GM12878 (cell line): ENCODE measurements around the gene ARL6IP1. TPM values are rescaled to one million over a fixed set of nuclear protein-coding genes. Genes with fewer than 3 reads are reported as not detected.
A peak's percentile ranks its signal among the peaks of the same experiment; 100 is the strongest.

ENCODE experiments used
- ATAC-seq: fragments of 200-7000 bp; cut with Tn5 transposase; 3 replicates; pipeline ENCODE4 v1.9.1; 2020; ENCODE audit warnings: mild to moderate bottlenecking, moderate library complexity
- BruUV-seq: library from RNA; stranded (reverse); fragments of 400-500 nt; replicated peaks from 2 replicates; lab custom pipeline; 2021; lab: Mats Ljungman, UMichigan
- CTCF ChIA-PET: fragments of 300-600 bp; sonication (Branson Sonifier 250); formaldehyde crosslinking; extraction: SDS; loops from one replicate; lab custom pipeline; 2021; ENCODE audit warnings: inconsistent platforms; lab: Yijun Ruan, JAX
- POLR2A ChIA-PET: fragments of 350-600 bp; formaldehyde crosslinking; extraction: SDS; loops from one replicate; lab custom pipeline; 2021; ENCODE audit warnings: inconsistent platforms; lab: Charles Lee
- RAD21 ChIA-PET: fragments of 300-600 bp; sonication (Branson Sonifier 250); formaldehyde crosslinking; loops from one replicate; lab custom pipeline; 2023; ENCODE audit warnings: antibody characterized with exemption; ENCODE audit not compliant: unreplicated experiment; lab: Charles Lee
- SMC1A ChIA-PET: fragments of 300-600 bp; sonication (Branson Sonifier 250); formaldehyde crosslinking; loops from one replicate; lab custom pipeline; 2023; ENCODE audit not compliant: unreplicated experiment, uncharacterized antibody; lab: Charles Lee
- DNase-seq: peaks from one replicate; pipeline ENCODE4 v3.0.0-alpha.2; 2011; ENCODE audit warnings: low read depth, low spot score
- FAIRE-seq: peaks from 3 replicates; lab custom pipeline; 2011; peaks lifted over from hg19 to GRCh38; lab: Jason Lieb, UNC
- H2AFZ ChIP-seq: 2 replicates; pipeline ENCODE4 v1.6.0; 2011; ENCODE audit warnings: low read depth, low read length, control low read depth; ENCODE audit not compliant: control insufficient read depth
- H3K27ac ChIP-seq: 2 replicates; pipeline ENCODE4 v1.5.1; 2011; ENCODE audit warnings: control low read depth; ENCODE audit not compliant: control insufficient read depth, insufficient read depth
- H3K27me3 ChIP-seq, 2 experiments: replicated peaks in 1 of 2; 2 replicates each; pipeline versions ENCODE4 v1.6.0 to v1.6.1; 2011; ENCODE audit warnings: low read length in 1 of 2; ENCODE audit not compliant: control insufficient read depth in 2 of 2, insufficient read depth in 2 of 2
- H3K36me3 ChIP-seq, 2 experiments: 2 replicates each; pipeline ENCODE4 v1.5.1; 2011; ENCODE audit warnings: low read length in 1 of 2; ENCODE audit not compliant: control insufficient read depth in 2 of 2, insufficient read depth in 2 of 2
- H3K4me1 ChIP-seq: 2 replicates; pipeline ENCODE4 v1.6.1; 2011; ENCODE audit warnings: mild to moderate bottlenecking, low read length, moderate library complexity, mixed read lengths; ENCODE audit not compliant: control insufficient read depth, insufficient read depth
- H3K4me2 ChIP-seq: 2 replicates; pipeline ENCODE4 v1.6.0; 2011; ENCODE audit warnings: control low read depth; ENCODE audit not compliant: control insufficient read depth, insufficient read depth
- H3K4me3 ChIP-seq: fragments of 200-600 bp; sonication (generic); 2 replicates; pipeline ENCODE4 v1.5.1; 2016
- H3K79me2 ChIP-seq: 2 replicates; pipeline ENCODE4 v1.6.0; 2011; ENCODE audit warnings: low read length; ENCODE audit not compliant: control insufficient read depth, insufficient read depth
- H3K9ac ChIP-seq: 2 replicates; pipeline ENCODE4 v1.8.0; 2011; ENCODE audit warnings: low read length, control low read depth, mixed read lengths; ENCODE audit not compliant: control insufficient read depth, insufficient read depth
- H3K9me3 ChIP-seq: replicated peaks from 3 replicates; pipeline ENCODE4 v1.5.1; 2011; ENCODE audit warnings: mild to moderate bottlenecking, low read length; ENCODE audit not compliant: control insufficient read depth, insufficient read depth
- H4K20me1 ChIP-seq: 2 replicates; pipeline ENCODE4 v1.6.0; 2011; ENCODE audit not compliant: control insufficient read depth, insufficient read depth
- CEBPB ChIP-seq, 2 experiments: fragments of 150-350 bp in 1 of 2; IDR thresholded peaks; 2 replicates each; pipeline ENCODE4 v1.6.1; 2012 to 2014; ENCODE audit warnings: low read depth in 2 of 2, low read length in 2 of 2, borderline replicate concordance in 1 of 2, inconsistent platforms in 1 of 2
- CHD1 ChIP-seq: IDR thresholded peaks from 2 replicates; pipeline ENCODE4 v1.6.1; 2012; ENCODE audit warnings: low read depth, low read length, improper control_type of control experiment
- DPF2 ChIP-seq: fragments of 450-650 bp; IDR thresholded peaks from 2 replicates; pipeline ENCODE4 v1.6.1; 2017; ENCODE audit warnings: mild to moderate bottlenecking
- KLF5 ChIP-seq: fragments of 450-650 bp; IDR thresholded peaks from 2 replicates; pipeline ENCODE4 v1.6.1; 2014; ENCODE audit warnings: mild to moderate bottlenecking; ENCODE audit not compliant: partially characterized antibody
- LARP7 ChIP-seq: fragments of 450-650 bp; IDR thresholded peaks from 2 replicates; pipeline ENCODE4 v1.6.1; 2017; ENCODE audit warnings: mild to moderate bottlenecking
- NFXL1 ChIP-seq: fragments of 450-650 bp; IDR thresholded peaks from 2 replicates; pipeline ENCODE4 v1.6.1; 2017; ENCODE audit warnings: antibody characterized with exemption, mild to moderate bottlenecking, borderline replicate concordance
- NR2C1 ChIP-seq: fragments of 450-650 bp; IDR thresholded peaks from 2 replicates; pipeline ENCODE4 v1.6.1; 2017; ENCODE audit warnings: antibody characterized with exemption, mild to moderate bottlenecking, moderate library complexity
- POU2F2 ChIP-seq: IDR thresholded peaks from 3 replicates; pipeline ENCODE4 v1.6.1; 2011; ENCODE audit warnings: low read depth, mild to moderate bottlenecking, low read length, borderline replicate concordance
- RFX5 ChIP-seq: IDR thresholded peaks from 2 replicates; pipeline ENCODE4 v1.6.1; 2011; ENCODE audit warnings: low read depth, low read length, improper control_type of control experiment
- SIN3A ChIP-seq: IDR thresholded peaks from 2 replicates; pipeline ENCODE4 v1.6.1; 2012; ENCODE audit warnings: low read depth, low read length, improper control_type of control experiment
- SREBF1 ChIP-seq: IDR thresholded peaks from 2 replicates; pipeline ENCODE4 v1.6.1; 2012; ENCODE audit warnings: mild to moderate bottlenecking, low read length
- TBL1XR1 ChIP-seq: IDR thresholded peaks from 2 replicates; pipeline ENCODE4 v1.6.1; 2012; ENCODE audit warnings: low read depth, low read length, improper control_type of control experiment
- TCF7 ChIP-seq: IDR thresholded peaks from 2 replicates; pipeline ENCODE4 v1.6.1; 2014; ENCODE audit warnings: antibody characterized with exemption, borderline replicate concordance
- ZBED1 ChIP-seq: IDR thresholded peaks from 2 replicates; pipeline ENCODE4 v1.6.1; 2016; ENCODE audit warnings: borderline replicate concordance
- ZNF24 ChIP-seq: fragments of 450-650 bp; IDR thresholded peaks from 2 replicates; pipeline ENCODE4 v1.6.1; 2017; ENCODE audit warnings: antibody characterized with exemption, mild to moderate bottlenecking
- WGBS: methylation state at CpG from one replicate; pipeline ENCODE4 v1.1.6; 2016; ENCODE audit warnings: low lambda C conversion rate; ENCODE audit not compliant: insufficient replicate concordance, insufficient coverage; ENCODE audit errors: missing lambda C conversion rate; 5-methylcytosine and 5-hydroxymethylcytosine counted together
- in situ Hi-C: fragments of 300-500 bp; cut with MboI; formaldehyde crosslinking; loops from 9 replicates; pipeline ENCODE4 v1.14.3; 2018; ENCODE audit warnings: mixed read lengths
- intact Hi-C: fragments of 100-400 bp; cut with micrococcal nuclease; formaldehyde crosslinking; loops from one replicate; pipeline ENCODE4 v1.14.2; 2022; ENCODE audit not compliant: unreplicated experiment
- polyA plus RNA-seq, 11 experiments: library from polyadenylated mRNA; depleted of rRNA in 4 of 11; unstranded in 6 of 11; stranded (reverse) in 5 of 11; fragments of >200 nt; fragmentation: Nextera tagmentation in 4 of 11; fragmentation: Illumina TruSeq in 1 of 11; extraction: Ambion mirVana in 4 of 11; extraction: Trizol in 1 of 11; gene quantifications; 1 replicate in 1 of 11; 2 replicates in 10 of 11; pipeline versions ENCODE4 v1.2.1 to v1.2.3, GENCODE V29; 2011 to 2016; ENCODE audit warnings: inconsistent platforms in 2 of 11, missing spikeins in 2 of 11, low read depth in 1 of 11
- total RNA-seq, 4 experiments: library from RNA; depleted of rRNA in 3 of 4; stranded (reverse); fragments of >200 nt in 3 of 4; fragmentation: Illumina TruSeq in 1 of 4; extraction: Trizol in 1 of 4; gene quantifications; 2 replicates each; pipeline versions ENCODE4 v1.2.1 to v1.2.3, GENCODE V29; 2013 to 2021
- TF ChIP-seq, protein P1 (sequence below): fragments of 450-650 bp; IDR thresholded peaks from 2 replicates; pipeline ENCODE4 v1.6.1; 2018; ENCODE audit warnings: borderline replicate concordance, mild to moderate bottlenecking; ENCODE audit not compliant: partially characterized antibody
- TF ChIP-seq, protein P2 (sequence below): fragments of 450-650 bp; IDR thresholded peaks from 2 replicates; pipeline ENCODE4 v1.6.1; 2016; ENCODE audit warnings: mild to moderate bottlenecking
- TF ChIP-seq, protein P3 (sequence below): IDR thresholded peaks from 2 replicates; pipeline ENCODE4 v1.6.1; 2012; ENCODE audit warnings: low read depth, low read length, improper control_type of control experiment

The ARL6IP1 gene
- total and polyA plus RNA-seq, 10 of the 15 experiments (the other 5 are each of a cell fraction or from before 2014, with no cell fraction given), result 99.3 to 334 (median 197) TPM

DNA sequence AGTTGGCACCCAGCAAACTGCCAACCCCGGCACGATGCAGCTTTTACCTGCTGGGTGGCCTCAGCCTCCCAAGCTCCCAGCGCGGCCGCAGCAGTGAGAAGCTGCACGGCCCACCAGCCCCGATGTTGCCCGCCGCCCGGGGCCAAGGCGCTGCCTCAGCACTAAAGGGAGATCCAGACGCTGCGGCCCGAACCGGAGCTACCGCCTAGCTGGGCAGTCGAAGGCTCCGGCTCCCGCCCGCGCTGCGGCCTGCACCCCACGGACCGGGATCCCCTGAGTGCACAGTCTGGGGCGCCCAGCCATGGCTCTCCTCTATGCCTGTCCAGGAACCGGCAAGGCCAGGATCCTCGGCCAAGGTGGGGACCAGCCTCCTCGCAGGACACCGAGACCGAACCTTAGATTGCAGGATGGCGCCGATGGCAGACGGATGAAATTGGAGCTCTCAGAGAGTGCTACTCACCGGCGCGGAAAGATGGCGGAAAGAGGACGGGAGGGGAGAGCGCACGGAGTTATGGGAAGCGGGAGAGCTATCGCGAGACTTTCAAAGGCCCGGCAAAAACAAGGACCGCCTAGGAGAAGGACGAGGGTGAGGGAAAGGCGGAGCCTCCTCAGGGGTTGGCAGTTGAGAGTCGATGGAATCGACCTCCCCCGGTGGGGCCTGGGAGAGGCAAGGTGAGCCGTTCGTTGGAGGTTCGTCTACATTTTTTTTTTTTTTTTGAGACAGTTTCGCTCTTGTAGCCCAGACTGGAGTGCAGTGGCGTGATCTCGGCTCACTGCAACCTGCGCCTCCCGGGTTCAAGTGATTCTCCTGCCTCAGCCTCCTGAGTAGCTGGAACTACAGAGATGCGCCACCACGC, 11.3 kb downstream of the ARL6IP1 start, which contains the start of gene RPS15A:
RPS15A (minus strand) TSS at position 485 of the 857 bp plus-strand sequence. CDS start 1,221 bp downstream, outside the sequence.
- peaks cover 7 to 44% of the 10 kb centered on the region in 2 experiments for H3K36me3 ChIP-seq
- ATAC-seq, result peak; percentile 89
- peak; percentile 75; the same call in 1 of the 2 replicates for TF ChIP-seq ZBED1
- TF ChIP-seq, protein P1, sequence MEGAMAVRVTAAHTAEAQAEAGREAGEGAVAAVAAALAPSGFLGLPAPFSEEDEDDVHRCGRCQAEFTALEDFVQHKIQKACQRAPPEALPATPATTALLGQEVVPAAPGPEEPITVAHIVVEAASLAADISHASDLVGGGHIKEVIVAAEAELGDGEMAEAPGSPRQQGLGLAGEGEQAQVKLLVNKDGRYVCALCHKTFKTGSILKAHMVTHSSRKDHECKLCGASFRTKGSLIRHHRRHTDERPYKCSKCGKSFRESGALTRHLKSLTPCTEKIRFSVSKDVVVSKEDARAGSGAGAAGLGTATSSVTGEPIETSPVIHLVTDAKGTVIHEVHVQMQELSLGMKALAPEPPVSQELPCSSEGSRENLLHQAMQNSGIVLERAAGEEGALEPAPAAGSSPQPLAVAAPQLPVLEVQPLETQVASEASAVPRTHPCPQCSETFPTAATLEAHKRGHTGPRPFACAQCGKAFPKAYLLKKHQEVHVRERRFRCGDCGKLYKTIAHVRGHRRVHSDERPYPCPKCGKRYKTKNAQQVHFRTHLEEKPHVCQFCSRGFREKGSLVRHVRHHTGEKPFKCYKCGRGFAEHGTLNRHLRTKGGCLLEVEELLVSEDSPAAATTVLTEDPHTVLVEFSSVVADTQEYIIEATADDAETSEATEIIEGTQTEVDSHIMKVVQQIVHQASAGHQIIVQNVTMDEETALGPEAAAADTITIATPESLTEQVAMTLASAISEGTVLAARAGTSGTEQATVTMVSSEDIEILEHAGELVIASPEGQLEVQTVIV, result no peak
- TF ChIP-seq DPF2, result 0 out of 2 replicates have a peak, but pooled peaks have one; percentile 41
- TF ChIP-seq SREBF1, result no peak
- TF ChIP-seq CEBPB (IDR thresholded peaks at IDR 0.05; ENCODE audit: borderline replicate concordance in 1 of 2, low read depth in 2 of 2, low read length in 2 of 2), result no peak
- TF ChIP-seq, protein P2, sequence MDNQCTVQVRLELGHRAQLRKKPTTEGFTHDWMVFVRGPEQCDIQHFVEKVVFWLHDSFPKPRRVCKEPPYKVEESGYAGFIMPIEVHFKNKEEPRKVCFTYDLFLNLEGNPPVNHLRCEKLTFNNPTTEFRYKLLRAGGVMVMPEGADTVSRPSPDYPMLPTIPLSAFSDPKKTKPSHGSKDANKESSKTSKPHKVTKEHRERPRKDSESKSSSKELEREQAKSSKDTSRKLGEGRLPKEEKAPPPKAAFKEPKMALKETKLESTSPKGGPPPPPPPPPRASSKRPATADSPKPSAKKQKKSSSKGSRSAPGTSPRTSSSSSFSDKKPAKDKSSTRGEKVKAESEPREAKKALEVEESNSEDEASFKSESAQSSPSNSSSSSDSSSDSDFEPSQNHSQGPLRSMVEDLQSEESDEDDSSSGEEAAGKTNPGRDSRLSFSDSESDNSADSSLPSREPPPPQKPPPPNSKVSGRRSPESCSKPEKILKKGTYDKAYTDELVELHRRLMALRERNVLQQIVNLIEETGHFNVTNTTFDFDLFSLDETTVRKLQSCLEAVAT, result peak; percentile 100
- no peak; the same call in none of the 2 replicates for TF ChIP-seq SIN3A
- no peak for TF ChIP-seq TBL1XR1
- no peak for TF ChIP-seq TCF7
- TF ChIP-seq NR2C1, result no peak
- TF ChIP-seq RFX5, result no peak
- no peak for TF ChIP-seq KLF5
- TF ChIP-seq ZNF24, result peak; percentile 39; the same call in 1 of the 2 replicates
- TF ChIP-seq CHD1, result peak; percentile 86; the same call in 1 of the 2 replicates
- TF ChIP-seq, protein P3, sequence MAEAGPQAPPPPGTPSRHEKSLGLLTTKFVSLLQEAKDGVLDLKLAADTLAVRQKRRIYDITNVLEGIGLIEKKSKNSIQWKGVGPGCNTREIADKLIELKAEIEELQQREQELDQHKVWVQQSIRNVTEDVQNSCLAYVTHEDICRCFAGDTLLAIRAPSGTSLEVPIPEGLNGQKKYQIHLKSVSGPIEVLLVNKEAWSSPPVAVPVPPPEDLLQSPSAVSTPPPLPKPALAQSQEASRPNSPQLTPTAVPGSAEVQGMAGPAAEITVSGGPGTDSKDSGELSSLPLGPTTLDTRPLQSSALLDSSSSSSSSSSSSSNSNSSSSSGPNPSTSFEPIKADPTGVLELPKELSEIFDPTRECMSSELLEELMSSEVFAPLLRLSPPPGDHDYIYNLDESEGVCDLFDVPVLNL, result 0 out of 2 replicates have a peak, but pooled peaks have one; percentile 62
- TF ChIP-seq LARP7, result peak; percentile 99
- TF ChIP-seq POU2F2, result peak; percentile 86; the same call in 2 of the 3 replicates
- TF ChIP-seq NFXL1, result 0 out of 2 replicates have a peak, but pooled peaks have one; percentile 32

More for the DNA sequence above, 11.3 kb downstream of the ARL6IP1 start, which contains the start of gene RPS15A:
- intact Hi-C loops, result loop anchor here (5.0 kb wide), 1 partner anchor 277 kb away; the partner anchor contains the start of gene COQ7
- peak within 1 kb of the TSS; percentile 91 for H3K27ac ChIP-seq
- H3K9ac ChIP-seq, result peak within 1 kb of the TSS; percentile 95
- ChIA-PET CTCF (interaction anchor here (0.9 to 7.2 kb wide), 3 partner anchors 10 to 179 kb away, joined by 5 to 80 read pairs (median 6); partner anchors contain the start of gene ARL6IP1), RAD21 (interaction anchor here (0.9 to 6.3 kb wide), 2 partner anchors 12 to 22 kb away, joined by 3 to 71 read pairs; partner anchors contain the start of gene ARL6IP1), SMC1A (interaction anchor here (0.9 to 1.6 kb wide), 4 partner anchors 9 to 280 kb away, joined by 3 to 20 read pairs (median 4); partner anchors contain the start of gene ARL6IP1), POLR2A (interaction anchor here (0.7 to 8.3 kb wide), 3 partner anchors 12 to 924 kb away, joined by 4 to 128 read pairs (median 4); partner anchors contain the start of gene ARL6IP1)
- in situ Hi-C loops, result loop anchor here (10.0 kb wide), 1 partner anchor 735 kb away; the partner anchor contains the start of genes CCP110 and GDE1
- H3K4me2 ChIP-seq, result peak within 1 kb of the TSS; percentile 68
- FAIRE-seq, result peak; percentile 96
- H3K4me3 ChIP-seq, result peak within 1 kb of the TSS; percentile 93
- peak; percentile 88 for DNase-seq
- peaks cover 10% of the 10 kb centered on the region for H3K4me1 ChIP-seq
- peaks cover 14% of the 10 kb centered on the region for H4K20me1 ChIP-seq
- 2% methylated on average over 57 of the region's 60 CpGs for WGBS
- BruUV-seq, result no TSS peak
- H3K79me2 ChIP-seq, result peaks cover 51% of the 10 kb centered on the region
- H3K27me3 ChIP-seq, result no peaks in the 10 kb centered on the region
- H3K9me3 ChIP-seq, result no peaks in the 10 kb centered on the region
- H2AFZ ChIP-seq, result peak within 1 kb of the TSS; percentile 9
